GM19324 (cell line): Measurements from ENCODE around the gene CRABP2.

ENCODE experiments used
- ATAC-seq: cut with Tn5 transposase; IDR thresholded peaks from one replicate; pipeline ENCODE4 v1.9.1; 2021; ENCODE audit warnings: mild to moderate bottlenecking, moderate library complexity; ENCODE audit not compliant: unreplicated experiment, low FRiP score

Gene CRABP2

GRCh38 chr1:156659988-156660751, 45.2 kb downstream of the CRABP2 start:
- no peak for ATAC-seq

- ATAC-seq = no peak
Measured at GRCh38 chr1:156659661-156659987, 45.8 kb downstream of the CRABP2 start.

- no peak for ATAC-seq
Measured at GRCh38 chr1:156658945-156659574, 46.3 kb downstream of the CRABP2 start.

GRCh38 chr1:156658496-156658895, 46.9 kb downstream of the CRABP2 start:
- no peak for ATAC-seq

- ATAC-seq = no peak
Measured at GRCh38 chr1:156657741-156658319, 47.6 kb downstream of the CRABP2 start.

GRCh38 chr1:156656806-156657740, 48.3 kb downstream of the CRABP2 start:
- no peak for ATAC-seq

GRCh38 chr1:156655904-156656516, 49.4 kb downstream of the CRABP2 start:
- ATAC-seq = no peak

- no peak for ATAC-seq
Measured at GRCh38 chr1:156655151-156655903, 50.1 kb downstream of the CRABP2 start.

GRCh38 chr1:156654700-156655099, 50.7 kb downstream of the CRABP2 start:
- no peak for ATAC-seq

GRCh38 chr1:156652992-156653355, 52.4 kb downstream of the CRABP2 start:
- ATAC-seq = no peak

- ATAC-seq = no peak
Measured at GRCh38 chr1:156652131-156652991, 53.0 kb downstream of the CRABP2 start.
